Astrocyte of the spinal cord (primary cell): Measurements from ENCODE around the gene PRKCE.

Experiments used
- DNase-seq: peaks from one replicate; pipeline ENCODE4 v3.0.0; 2011; ENCODE audit warnings: low read depth, low spot score
- H3K4me3 ChIP-seq: 2 replicates; pipeline ENCODE4 v1.5.1; 2011; ENCODE audit warnings: low read depth, mild to moderate bottlenecking, low read length, moderate library complexity
- CTCF ChIP-seq: IDR thresholded peaks from 2 replicates; pipeline ENCODE4 v1.5.1; 2012; ENCODE audit warnings: low read depth, mild to moderate bottlenecking, low read length, inconsistent platforms
- in situ Hi-C: cut with HindIII; loops from 2 replicates; pipeline ENCODE4 v1.10.0; 2017; ENCODE audit warnings: low sequenced_read_pairs

Gene PRKCE

DNA sequence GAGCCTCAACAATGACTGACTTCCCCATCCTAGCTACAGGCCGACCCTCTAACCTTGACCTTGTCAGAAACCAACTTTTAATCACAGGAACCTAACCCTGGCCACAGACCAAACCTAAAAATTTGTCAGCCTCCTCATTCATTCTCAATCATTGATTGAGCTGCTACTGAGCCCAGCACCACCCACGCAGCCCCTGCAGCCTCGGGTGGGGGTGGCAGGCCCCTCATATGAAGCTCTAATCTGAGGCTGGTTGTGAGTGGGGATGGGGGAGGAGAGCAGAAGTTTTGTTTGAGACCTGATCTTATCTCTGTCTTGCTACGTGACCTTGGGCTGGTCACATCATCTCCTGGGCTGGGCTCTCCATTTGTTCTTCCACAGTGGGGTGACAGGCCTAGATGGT is 546.2 kb downstream of the PRKCE start:
- in situ Hi-C loops = no loop called here
- no peak for TF ChIP-seq CTCF
- no peak overlapping the region for H3K4me3 ChIP-seq
- DNase-seq = no peak

GRCh38 chr2:46198164-46198883 is 546.8 kb downstream of the PRKCE start:
- TF ChIP-seq CTCF = no peak
- H3K4me3 ChIP-seq = no peak overlapping the region
- DNase-seq = no peak
- in situ Hi-C loops = no loop called here

- no peak overlapping the region for H3K4me3 ChIP-seq
- in situ Hi-C loops = no loop called here
- no peak for TF ChIP-seq CTCF
- DNase-seq = no peak
These were observed 547.5 kb downstream of the PRKCE start for GRCh38 chr2:46198966-46199365.

DNA sequence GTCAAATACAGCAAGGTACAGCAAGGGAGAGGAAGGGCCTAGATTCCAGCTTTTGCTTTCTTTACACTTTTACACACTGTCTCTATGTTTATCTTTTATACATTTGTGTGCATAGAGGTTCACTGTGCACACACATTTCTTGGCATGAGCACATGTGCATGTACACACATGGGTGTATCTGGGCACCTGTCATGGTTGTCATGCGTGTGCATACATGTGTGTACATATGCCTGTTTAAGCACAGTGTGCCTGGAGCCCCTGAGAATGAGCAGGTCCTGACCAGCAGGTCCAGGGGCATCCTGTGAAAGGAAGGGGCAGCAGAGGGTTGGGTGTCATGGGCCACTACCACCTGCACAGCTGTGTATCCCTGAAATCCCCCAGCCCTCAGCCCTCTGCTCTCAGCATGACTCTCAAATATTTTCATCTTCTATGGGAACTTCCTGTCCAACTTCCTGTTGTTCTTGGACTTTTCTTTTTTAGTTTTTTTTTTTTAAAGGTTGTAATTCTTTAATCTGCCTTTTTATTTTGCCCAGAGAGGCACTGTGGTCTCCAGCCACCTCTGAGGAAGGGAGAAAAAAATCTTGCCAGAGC is 548.7 kb downstream of the PRKCE start:
- no peak for DNase-seq
- H3K4me3 ChIP-seq = no peak overlapping the region
- no peak for TF ChIP-seq CTCF
- in situ Hi-C loops = no loop called here

DNA sequence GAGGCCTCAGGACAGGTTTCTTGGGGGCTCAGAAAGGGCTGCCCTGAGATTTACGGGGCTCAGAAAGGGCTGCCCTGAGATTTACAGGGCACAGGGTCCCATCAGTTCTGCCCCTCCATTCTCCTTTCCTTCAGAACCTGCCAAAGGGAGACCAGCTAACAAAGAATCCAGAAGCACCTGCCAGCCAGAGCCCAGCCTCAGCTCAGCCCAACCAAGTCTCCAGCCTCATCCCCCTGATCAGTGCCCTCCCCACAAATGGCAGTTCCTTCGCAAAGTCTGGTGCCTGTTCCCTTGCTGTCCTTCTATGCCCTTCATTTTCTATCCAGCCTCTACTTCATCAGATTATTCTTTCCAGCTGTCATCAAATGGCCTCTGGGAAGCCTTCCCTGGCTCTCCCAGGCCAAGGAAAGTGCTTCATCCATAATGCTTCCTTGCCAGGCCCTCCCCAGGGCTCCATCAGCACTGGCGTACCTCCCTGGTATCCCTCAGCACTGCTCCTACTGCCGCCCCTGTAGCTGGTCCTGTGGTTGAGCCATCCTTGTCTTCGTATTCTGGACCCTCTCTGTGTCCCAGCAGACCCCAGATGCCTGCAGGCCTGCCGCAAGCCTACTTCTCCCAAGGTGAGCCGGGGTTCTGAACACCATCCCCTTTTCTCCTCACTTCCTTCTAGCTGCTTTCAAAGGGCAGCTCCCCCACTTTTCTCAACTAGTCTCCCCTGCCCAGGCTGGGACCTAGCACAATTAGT is 549.6 kb downstream of the PRKCE start:
- in situ Hi-C loops = no loop called here

DNA sequence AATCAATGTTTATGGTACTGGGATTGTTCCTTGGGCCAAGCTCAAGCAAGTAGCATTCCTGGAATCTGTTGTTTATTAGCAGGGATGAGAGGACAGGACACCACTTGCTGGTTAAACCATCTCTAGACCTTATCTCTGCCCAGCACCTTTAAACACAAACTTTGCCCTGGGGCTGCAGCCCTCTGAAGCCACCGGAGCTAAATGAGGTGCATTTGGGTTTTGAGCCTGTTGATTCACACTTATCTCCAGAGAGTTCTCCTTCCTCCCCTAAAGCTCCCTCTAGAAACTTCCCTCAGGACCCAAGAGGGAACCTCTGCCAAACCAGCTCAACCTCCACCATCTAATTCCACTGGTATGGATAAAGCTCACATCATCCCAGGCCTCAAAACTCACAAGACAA is 551.0 kb downstream of the PRKCE start:
- no peak for TF ChIP-seq CTCF
- H3K4me3 ChIP-seq = no peak overlapping the region
- DNase-seq = no peak
- in situ Hi-C loops = no loop called here

More for the DNA sequence above, 549.6 kb downstream of the PRKCE start:
- H3K4me3 ChIP-seq = no peak overlapping the region
- DNase-seq = no peak
- TF ChIP-seq CTCF = no peak
